PC-3 (cell line): ENCODE data around the gene DPYSL3.

Experiments used
- CTCF ChIP-seq: fragments of 300-600 bp; sonication (generic); conservative IDR thresholded peaks from 2 replicates; pipeline ENCODE4 v1.5.1; 2017; ENCODE audit warnings: antibody characterized with exemption, low read depth, mild to moderate bottlenecking, low read length
- EZH2 ChIP-seq: fragments of 300-600 bp; sonication (generic); IDR thresholded peaks from one replicate; pipeline ENCODE4 v1.6.1; 2017; ENCODE audit warnings: antibody characterized with exemption, mild to moderate bottlenecking, low read length; ENCODE audit not compliant: unreplicated experiment
- EZH2phosphoT487 ChIP-seq: fragments of 300-600 bp; sonication (generic); IDR thresholded peaks from 2 replicates; pipeline ENCODE4 v1.6.1; 2018; ENCODE audit warnings: mild to moderate bottlenecking, antibody characterized with exemption, low read length, borderline replicate concordance

- TF ChIP-seq CTCF (peak; percentile 31; the same call in 1 of the 2 replicates), EZH2 (no peak), EZH2phosphoT487 (no peak)
These were observed 115.8 kb downstream of the DPYSL3 start for GRCh38 chr5:147393874-147394672.
